ENCODE measurements around the gene KIRREL1.

The KIRREL1 gene

GRCh38 chr1:158146739-158147138 lies 153.3 kb downstream of the KIRREL1 start:
- H3K36me3 Mint-ChIP-seq (ENCODE audit: low read depth), result no peaks in the 10 kb centered on the region
- H3K27ac Mint-ChIP-seq, result no peak overlapping the region
- no peak overlapping the region for H3K4me3 Mint-ChIP-seq
- peaks cover 19% of the 10 kb centered on the region for H3K4me1 Mint-ChIP-seq (ENCODE audit: low read depth)
- DNase-seq (ENCODE audit: low spot score), result no peak
- no peaks in the 10 kb centered on the region for H3K9me3 Mint-ChIP-seq
- H3K27me3 Mint-ChIP-seq (ENCODE audit: low read depth), result no peaks in the 10 kb centered on the region

GRCh38 chr1:158147401-158147800 lies 154.0 kb downstream of the KIRREL1 start:
- H3K27me3 Mint-ChIP-seq (ENCODE audit: low read depth), result no peaks in the 10 kb centered on the region
- H3K27ac Mint-ChIP-seq, result no peak overlapping the region
- no peak overlapping the region for H3K4me3 Mint-ChIP-seq
- H3K9me3 Mint-ChIP-seq, result no peaks in the 10 kb centered on the region
- H3K4me1 Mint-ChIP-seq (ENCODE audit: low read depth), result peaks cover 19% of the 10 kb centered on the region
- DNase-seq (ENCODE audit: low spot score), result no peak
- H3K36me3 Mint-ChIP-seq (ENCODE audit: low read depth), result no peaks in the 10 kb centered on the region

- H3K4me1 Mint-ChIP-seq (ENCODE audit: low read depth), result peaks cover 19% of the 10 kb centered on the region
- H3K4me3 Mint-ChIP-seq, result no peak overlapping the region
- DNase-seq (ENCODE audit: low spot score), result no peak
- no peaks in the 10 kb centered on the region for H3K36me3 Mint-ChIP-seq (ENCODE audit: low read depth)
- peaks cover 2% of the 10 kb centered on the region for H3K27me3 Mint-ChIP-seq (ENCODE audit: low read depth)
- H3K27ac Mint-ChIP-seq, result no peak overlapping the region
- no peaks in the 10 kb centered on the region for H3K9me3 Mint-ChIP-seq
Measured at GRCh38 chr1:158147869-158148268, 154.4 kb downstream of the KIRREL1 start.

GRCh38 chr1:158148468-158148867 lies 155.0 kb downstream of the KIRREL1 start:
- H3K36me3 Mint-ChIP-seq (ENCODE audit: low read depth), result no peaks in the 10 kb centered on the region

GRCh38 chr1:158149175-158149574 lies 155.7 kb downstream of the KIRREL1 start:
- H3K4me3 Mint-ChIP-seq, result peak overlapping the region; percentile 92
- H3K9me3 Mint-ChIP-seq, result no peaks in the 10 kb centered on the region
- H3K27me3 Mint-ChIP-seq (ENCODE audit: low read depth), result peaks cover 11% of the 10 kb centered on the region
- H3K36me3 Mint-ChIP-seq (ENCODE audit: low read depth), result no peaks in the 10 kb centered on the region
- DNase-seq (ENCODE audit: low spot score), result no peak
- peaks cover 19% of the 10 kb centered on the region for H3K4me1 Mint-ChIP-seq (ENCODE audit: low read depth)
- H3K27ac Mint-ChIP-seq, result peak overlapping the region; percentile 72

More at GRCh38 chr1:158148468-158148867, 155.0 kb downstream of the KIRREL1 start:
- H3K27ac Mint-ChIP-seq, result no peak overlapping the region
- peak overlapping the region; percentile 92 for H3K4me3 Mint-ChIP-seq
- peaks cover 4% of the 10 kb centered on the region for H3K27me3 Mint-ChIP-seq (ENCODE audit: low read depth)
- H3K4me1 Mint-ChIP-seq (ENCODE audit: low read depth), result peaks cover 19% of the 10 kb centered on the region
- H3K9me3 Mint-ChIP-seq, result no peaks in the 10 kb centered on the region
- no peak for DNase-seq (ENCODE audit: low spot score)
